T-helper 17 cell (primary cell): ENCODE measurements around the gene GGPS1. TPM values are rescaled to one million over a fixed set of nuclear protein-coding genes. Genes with fewer than 3 reads are reported as not detected.
"Not testable (repeated sequence)": the region's sequence is repeated elsewhere in the genome, so short reads cannot be mapped to it uniquely, and the experiment has no call there.

Experiments used
- ATAC-seq: fragments of 150-1000 bp; cut with Tn5 transposase; 2 replicates; pipeline ENCODE4 v1.10.0; 2021; ENCODE audit warnings: mild to moderate bottlenecking, moderate library complexity
- DNase-seq, 3 donors: peaks; one replicate each; pipeline versions ENCODE4 v3.0.0 to v3.0.0-alpha.2; 2020 to 2021
- H3K9me3 ChIP-seq: one replicate; pipeline ENCODE4 v1.7.0; 2013; ENCODE audit warnings: low read length, mild to moderate bottlenecking; ENCODE audit not compliant: control insufficient read depth, poor library complexity, severe bottlenecking
- H3K27ac Mint-ChIP-seq: one replicate; pipeline ENCODE4 v1.8.0; 2022; ENCODE audit warnings: mild to moderate bottlenecking, moderate library complexity, mixed read lengths
- H3K27me3 Mint-ChIP-seq: one replicate; pipeline ENCODE4 v1.8.0; 2022; ENCODE audit warnings: mixed read lengths
- H3K36me3 Mint-ChIP-seq: one replicate; pipeline ENCODE4 v1.8.0; 2022; ENCODE audit warnings: low read depth, mixed read lengths
- H3K4me1 Mint-ChIP-seq: one replicate; pipeline ENCODE4 v1.8.0; 2022; ENCODE audit warnings: mild to moderate bottlenecking, mixed read lengths
- H3K4me3 Mint-ChIP-seq: one replicate; pipeline ENCODE4 v1.8.0; 2022; ENCODE audit warnings: mild to moderate bottlenecking, moderate library complexity, mixed read lengths
- total RNA-seq, 4 donors: library from RNA in 2 of 4; stranded (reverse) in 2 of 4; gene quantifications; one replicate each; pipeline ENCODE4 v1.2.3 and lab custom pipeline; 2022 to 2026

GGPS1 gene
- total RNA-seq, 2 donors from 2014 or later: 28.0 to 28.2 TPM

- no peak for ATAC-seq
- Mint-ChIP-seq H3K27ac (peak overlapping the region; percentile 93), H3K27me3 (no peaks in the 10 kb centered on the region), H3K4me3 (peak overlapping the region; percentile 97), H3K4me1 (peaks cover 27% of the 10 kb centered on the region), H3K36me3 (no peaks in the 10 kb centered on the region)
- H3K9me3 ChIP-seq: no peaks in the 10 kb centered on the region
- DNase-seq: no peak
Observed at GRCh38 chr1:235368428-235368827, 40.1 kb downstream of the GGPS1 start.

DNA sequence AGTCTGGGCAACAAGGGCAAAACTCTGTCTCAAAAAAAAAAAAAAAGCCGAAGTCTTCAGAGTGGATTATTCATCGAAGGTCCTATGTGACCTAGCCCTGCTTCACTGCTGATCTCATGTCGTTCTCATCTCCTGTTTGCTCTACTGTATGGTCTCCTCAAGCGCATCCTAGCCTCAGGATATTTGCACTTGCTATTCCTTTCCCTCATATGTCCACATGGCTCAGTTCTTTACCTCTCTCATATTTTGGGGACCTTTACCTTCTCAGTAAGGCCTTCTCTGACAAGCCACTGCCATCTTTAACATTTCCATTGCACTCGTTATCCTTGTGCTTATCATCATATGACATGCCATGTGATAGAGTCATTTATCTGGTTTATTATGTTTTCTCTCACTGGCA is 41.4 kb downstream of the GGPS1 start:
- ATAC-seq (no peak), DNase-seq (no peak)
- H3K4me3 Mint-ChIP-seq: no peak overlapping the region
- H3K9me3 ChIP-seq: no peaks in the 10 kb centered on the region
- H3K27ac Mint-ChIP-seq: peak overlapping the region; percentile 93
- peaks cover 2% of the 10 kb centered on the region for H3K36me3 Mint-ChIP-seq
- no peaks in the 10 kb centered on the region for H3K27me3 Mint-ChIP-seq
- peaks cover 29% of the 10 kb centered on the region for H3K4me1 Mint-ChIP-seq

DNA sequence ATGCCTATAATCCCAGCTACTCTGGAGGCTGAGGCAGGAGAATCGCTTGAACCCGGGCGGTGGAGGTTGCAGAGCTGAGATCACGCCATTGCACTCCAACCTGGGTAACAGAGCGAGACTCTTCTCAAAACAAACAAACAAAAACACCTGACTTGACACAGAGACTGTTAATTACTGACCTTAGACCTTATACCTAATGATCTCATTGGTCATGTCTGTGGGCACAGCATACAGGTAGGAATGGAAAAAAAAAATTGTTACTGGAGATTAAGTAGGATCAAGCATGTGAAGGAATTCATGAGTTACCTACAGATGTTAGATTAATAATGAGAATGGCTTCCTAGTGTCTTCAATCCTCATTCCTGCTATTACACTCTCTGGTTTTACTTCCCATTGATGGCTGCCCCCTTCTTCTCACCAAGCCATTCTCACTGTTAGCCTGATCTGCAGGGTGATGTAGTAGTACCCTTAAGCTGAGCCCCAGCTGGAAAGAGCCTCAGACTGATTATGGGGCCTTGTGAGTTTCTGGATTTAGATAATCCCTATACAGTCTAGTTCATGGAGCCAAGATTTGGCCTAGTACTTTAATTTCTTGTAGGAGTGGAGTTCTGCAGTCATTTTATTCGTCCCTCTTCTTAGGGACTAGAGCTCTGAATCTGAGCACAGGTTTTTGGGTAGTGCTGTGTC is 47.7 kb downstream of the GGPS1 start:
- peaks cover 20% of the 10 kb centered on the region for H3K4me1 Mint-ChIP-seq
- ATAC-seq (no peak), DNase-seq (no peak)
- no peaks in the 10 kb centered on the region for H3K9me3 ChIP-seq
- H3K27ac Mint-ChIP-seq: no peak overlapping the region
- peaks cover 4% of the 10 kb centered on the region for H3K36me3 Mint-ChIP-seq
- no peaks in the 10 kb centered on the region for H3K27me3 Mint-ChIP-seq
- no peak overlapping the region for H3K4me3 Mint-ChIP-seq

- ATAC-seq, H3K27me3 Mint-ChIP-seq, DNase-seq, H3K9me3 ChIP-seq, H3K27ac Mint-ChIP-seq, H3K36me3 Mint-ChIP-seq, H3K4me3 Mint-ChIP-seq: not testable (repeated sequence)
- H3K4me1 Mint-ChIP-seq: peaks cover 17% of the 10 kb centered on the region
Observed at GRCh38 chr1:235378134-235378735, 49.9 kb downstream of the GGPS1 start.

DNA sequence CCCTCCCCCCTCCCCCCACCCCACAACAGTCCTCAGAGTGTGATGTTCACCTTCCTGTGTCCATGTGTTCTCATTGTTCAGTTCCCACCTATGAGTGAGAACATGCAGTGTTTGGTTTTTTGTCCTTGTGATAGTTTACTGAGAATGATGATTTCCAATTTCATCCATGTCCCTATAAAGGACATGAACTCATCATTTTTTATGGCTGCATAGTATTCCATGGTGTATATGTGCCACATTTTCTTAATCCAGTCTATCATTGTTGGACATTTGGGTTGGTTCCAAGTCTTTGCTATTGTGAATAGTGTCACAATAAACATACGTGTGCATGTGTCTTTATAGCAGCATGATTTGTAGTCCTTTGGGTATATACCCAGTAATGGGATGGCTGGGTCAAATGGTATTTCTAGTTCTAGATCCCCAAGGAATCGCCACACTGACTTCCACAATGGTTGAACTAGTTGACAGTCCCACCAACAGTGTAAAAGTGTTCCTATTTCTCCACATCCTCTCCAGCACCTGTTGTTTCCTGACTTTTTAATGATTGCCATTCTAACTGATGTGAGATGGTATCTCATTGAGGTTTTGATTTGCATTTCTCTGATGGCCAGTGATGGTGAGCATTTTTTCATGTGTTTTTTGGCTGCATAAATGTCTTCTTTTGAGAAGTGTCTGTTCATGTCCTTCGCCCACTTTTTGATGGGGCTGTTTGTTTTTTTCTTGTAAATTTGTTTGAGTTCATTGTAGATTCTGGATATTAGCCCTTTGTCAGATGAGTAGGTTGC is 53.8 kb downstream of the GGPS1 start:
- H3K27me3 Mint-ChIP-seq, H3K4me1 Mint-ChIP-seq, H3K36me3 Mint-ChIP-seq, ATAC-seq, H3K9me3 ChIP-seq, H3K4me3 Mint-ChIP-seq, H3K27ac Mint-ChIP-seq, DNase-seq: not testable (repeated sequence)

DNA sequence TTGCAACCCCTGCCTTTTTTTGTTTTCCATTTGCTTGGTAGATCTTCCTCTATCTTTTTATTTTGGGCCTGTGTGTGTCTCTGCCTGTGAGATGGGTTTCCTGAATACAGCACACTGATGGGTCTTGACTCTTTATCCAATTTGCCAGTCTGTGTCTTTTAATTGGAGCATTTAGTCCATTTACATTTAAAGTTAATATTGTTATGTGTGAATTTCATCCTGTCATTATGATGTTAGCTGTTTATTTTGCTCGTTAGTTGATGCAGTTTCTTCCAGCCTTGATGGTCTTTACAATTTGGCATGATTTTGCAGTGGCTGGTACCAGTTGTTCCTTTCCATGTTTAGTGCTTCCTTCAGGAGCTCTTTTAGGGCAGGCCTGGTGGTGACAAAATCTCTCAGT is 57.3 kb downstream of the GGPS1 start:
- H3K4me1 Mint-ChIP-seq, H3K27me3 Mint-ChIP-seq, H3K4me3 Mint-ChIP-seq, H3K9me3 ChIP-seq, H3K27ac Mint-ChIP-seq, H3K36me3 Mint-ChIP-seq, DNase-seq, ATAC-seq: not testable (repeated sequence)

- H3K4me3 Mint-ChIP-seq: no peak overlapping the region
- H3K27me3 Mint-ChIP-seq: no peaks in the 10 kb centered on the region
- DNase-seq (no peak), ATAC-seq (no peak)
- no peaks in the 10 kb centered on the region for H3K9me3 ChIP-seq
- peaks cover 2% of the 10 kb centered on the region for H3K36me3 Mint-ChIP-seq
- H3K4me1 Mint-ChIP-seq: no peaks in the 10 kb centered on the region
- H3K27ac Mint-ChIP-seq: no peak overlapping the region
Observed at GRCh38 chr1:235391874-235392273, 63.5 kb downstream of the GGPS1 start.

Other genes with a start within 250 kb of the GGPS1 start
- gene TOMM20, start 199.7 kb upstream of the GGPS1 start, total RNA-seq: 100 to 1,000 TPM; 105 to 112 TPM
- 100 to 1,000 TPM; 147 to 148 TPM for gene RBM34, start 167.3 kb upstream of the GGPS1 start, total RNA-seq
- gene ARID4B, start 391 bp upstream of the GGPS1 start, total RNA-seq: 100 to 1,000 TPM; 163 to 182 TPM
- 10 to 100 TPM; 14.6 to 18.3 TPM for gene TBCE, start 38.9 kb downstream of the GGPS1 start, total RNA-seq
- 1 to 10 TPM; 6.3 to 8.2 TPM for gene B3GALNT2, start 175.9 kb downstream of the GGPS1 start, total RNA-seq